ENCODE data around the gene LYPD1.
"Not testable (repeated sequence)": the region's sequence is repeated elsewhere in the genome, so short reads cannot be mapped to it uniquely, and the experiment has no call there.

LYPD1 gene, protein sequence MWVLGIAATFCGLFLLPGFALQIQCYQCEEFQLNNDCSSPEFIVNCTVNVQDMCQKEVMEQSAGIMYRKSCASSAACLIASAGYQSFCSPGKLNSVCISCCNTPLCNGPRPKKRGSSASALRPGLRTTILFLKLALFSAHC

GRCh38 chr2:132669908-132670495, at the start of gene LYPD1:
TSS of gene LYPD1 (minus strand) at chr2:132670205. CDS start at chr2:132669932, 273 bp downstream.
- no peak for DNase-seq

- no peak for DNase-seq
Measured at GRCh38 chr2:132719480-132719879, 49.5 kb upstream of the LYPD1 start.

- DNase-seq: no peak
Measured at GRCh38 chr2:132716954-132717353, 46.9 kb upstream of the LYPD1 start.

- no peak for DNase-seq
Measured at GRCh38 chr2:132715386-132716351, 45.7 kb upstream of the LYPD1 start.

- DNase-seq: no peak
Measured at GRCh38 chr2:132703396-132703795, 33.4 kb upstream of the LYPD1 start.

DNA sequence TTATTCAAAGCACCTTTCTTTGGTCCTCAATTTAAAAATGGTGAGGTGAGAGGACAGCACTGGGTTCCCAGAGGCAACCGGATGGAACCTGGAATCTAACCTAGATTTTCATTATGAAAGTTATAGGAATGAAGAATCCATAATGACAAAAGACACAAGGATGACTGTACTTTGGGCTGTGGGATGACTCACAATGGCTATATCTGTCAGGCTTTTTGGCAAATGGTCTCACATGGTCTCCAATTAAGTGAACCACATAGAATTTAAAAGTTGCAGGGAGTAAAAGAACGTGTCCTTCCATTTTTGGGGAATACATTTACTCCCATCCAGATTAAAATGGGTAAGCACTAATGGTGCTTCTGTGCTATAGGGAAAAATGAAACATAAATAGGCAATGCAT, 31.8 kb upstream of the LYPD1 start:
- no peak for DNase-seq

DNA sequence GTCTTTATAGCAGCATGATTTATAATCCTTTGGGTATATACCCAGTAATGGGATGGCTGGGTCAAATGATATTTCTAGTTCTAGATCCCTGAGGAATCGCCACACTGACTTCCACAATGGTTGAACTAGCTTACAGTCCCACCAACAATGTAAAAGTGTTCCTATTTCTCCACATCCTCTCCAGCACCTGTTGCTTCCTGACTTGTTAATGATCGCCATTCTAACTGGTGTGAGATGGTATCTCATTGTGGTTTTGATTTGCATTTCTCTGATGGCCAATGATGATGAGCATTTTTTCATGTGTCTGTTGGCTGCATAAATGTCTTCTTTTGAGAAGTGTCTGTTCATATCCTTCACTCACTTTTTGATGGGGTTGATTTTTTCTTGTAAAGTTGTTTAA, 29.8 kb upstream of the LYPD1 start:
- DNase-seq: not testable (repeated sequence)

GRCh38 chr2:132698347-132698746, 28.3 kb upstream of the LYPD1 start:
- DNase-seq: not testable (repeated sequence)

GRCh38 chr2:132697556-132698205, 27.7 kb upstream of the LYPD1 start:
- DNase-seq: no peak

GRCh38 chr2:132692816-132693215, 22.8 kb upstream of the LYPD1 start:
- DNase-seq: no peak

- DNase-seq: no peak
Measured at GRCh38 chr2:132691556-132691955, 21.6 kb upstream of the LYPD1 start.

GRCh38 chr2:132690664-132691303, 20.8 kb upstream of the LYPD1 start:
- DNase-seq: no peak

- no peak for DNase-seq
Measured at GRCh38 chr2:132681766-132682165, 11.8 kb upstream of the LYPD1 start.

- DNase-seq: no peak
Measured at GRCh38 chr2:132680544-132680943, 10.5 kb upstream of the LYPD1 start.

GRCh38 chr2:132678483-132678882, 8.5 kb upstream of the LYPD1 start:
- no peak for DNase-seq

- DNase-seq: no peak
Measured at GRCh38 chr2:132677661-132678060, 7.7 kb upstream of the LYPD1 start.

DNA sequence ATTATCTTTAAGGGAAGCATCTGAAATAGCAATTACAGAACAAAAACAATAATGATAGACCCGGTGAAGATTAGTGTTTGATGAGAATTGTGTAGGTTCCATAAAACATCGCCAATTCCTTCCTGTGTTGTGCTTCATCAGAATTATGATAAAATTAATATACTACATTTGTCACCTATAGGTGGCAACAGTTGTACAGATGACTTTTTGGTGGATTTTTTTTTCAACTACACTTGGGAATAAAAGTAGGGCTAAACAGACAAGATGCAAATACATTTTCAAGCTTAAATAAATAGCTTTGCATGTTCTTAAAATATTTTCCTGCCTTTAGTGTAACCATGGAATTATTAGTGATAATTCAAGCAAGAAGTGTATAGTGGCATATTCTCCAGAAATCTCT, 7.0 kb upstream of the LYPD1 start:
- DNase-seq: no peak

DNA sequence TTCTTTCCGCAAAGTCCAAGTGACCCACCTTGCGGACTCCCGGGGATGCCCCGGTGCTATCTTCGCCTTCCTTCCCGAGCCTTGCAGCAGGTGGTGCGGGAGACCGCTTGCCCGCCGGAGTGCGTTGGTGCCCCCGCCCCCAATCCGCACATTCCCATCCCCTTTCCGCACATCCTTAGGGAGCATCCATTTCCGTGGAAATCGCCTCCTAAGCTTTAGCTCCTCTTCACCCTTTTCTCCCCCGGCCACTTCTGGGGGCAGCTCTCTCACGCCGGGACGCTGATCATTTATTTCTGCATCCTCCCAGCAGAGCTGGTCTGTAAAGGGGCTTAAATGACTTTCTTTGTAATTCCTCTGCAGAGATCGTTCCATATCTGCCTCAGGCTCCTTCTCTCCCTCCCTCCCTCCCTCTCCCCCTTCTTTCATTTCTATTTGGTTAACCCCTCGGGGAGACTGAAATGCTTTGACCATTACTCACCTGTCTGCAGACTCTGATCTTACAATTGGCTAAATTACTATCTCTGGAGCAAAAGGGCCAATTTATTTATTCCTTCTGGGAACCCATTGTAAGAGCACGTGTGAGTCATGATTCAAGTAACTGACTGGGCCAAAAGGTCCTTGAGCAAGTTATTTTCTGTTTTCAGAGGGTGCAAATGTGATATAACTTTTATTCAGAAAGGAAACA, 1.3 kb upstream of the LYPD1 start:
- no peak for DNase-seq

DNA sequence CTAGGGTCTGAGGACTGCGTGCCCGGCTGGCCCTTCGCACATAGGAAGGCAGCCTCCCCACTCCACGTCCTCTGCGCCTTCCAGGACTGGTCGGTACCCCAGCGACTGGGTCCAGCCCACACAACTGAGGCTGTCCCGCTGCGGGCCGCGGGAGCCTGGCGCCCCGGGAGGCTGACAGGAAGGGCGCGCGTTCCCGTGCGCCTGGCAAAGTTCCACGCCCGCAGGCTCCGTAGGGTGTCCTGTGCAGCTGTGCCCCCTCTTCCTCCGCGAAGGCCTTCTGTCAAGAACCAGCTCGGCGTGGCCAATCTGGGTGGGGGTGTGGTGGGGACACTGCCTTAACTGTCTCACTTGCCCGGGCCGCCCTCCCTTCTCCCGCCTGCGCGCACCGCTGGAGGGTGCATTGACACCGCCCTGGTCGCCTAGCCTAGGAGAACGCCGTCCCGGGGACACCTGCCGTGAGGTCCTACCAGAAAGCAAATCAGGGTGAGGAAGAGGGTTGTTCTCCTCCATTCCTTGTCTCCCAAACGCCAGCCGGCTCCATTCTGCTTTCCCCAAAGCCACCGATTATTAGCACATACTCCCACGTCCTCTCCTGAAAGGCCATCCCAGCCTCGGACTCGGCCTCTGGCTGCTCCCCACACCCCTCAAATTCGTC, 618 bp upstream of the LYPD1 start:
- no peak for DNase-seq

DNA sequence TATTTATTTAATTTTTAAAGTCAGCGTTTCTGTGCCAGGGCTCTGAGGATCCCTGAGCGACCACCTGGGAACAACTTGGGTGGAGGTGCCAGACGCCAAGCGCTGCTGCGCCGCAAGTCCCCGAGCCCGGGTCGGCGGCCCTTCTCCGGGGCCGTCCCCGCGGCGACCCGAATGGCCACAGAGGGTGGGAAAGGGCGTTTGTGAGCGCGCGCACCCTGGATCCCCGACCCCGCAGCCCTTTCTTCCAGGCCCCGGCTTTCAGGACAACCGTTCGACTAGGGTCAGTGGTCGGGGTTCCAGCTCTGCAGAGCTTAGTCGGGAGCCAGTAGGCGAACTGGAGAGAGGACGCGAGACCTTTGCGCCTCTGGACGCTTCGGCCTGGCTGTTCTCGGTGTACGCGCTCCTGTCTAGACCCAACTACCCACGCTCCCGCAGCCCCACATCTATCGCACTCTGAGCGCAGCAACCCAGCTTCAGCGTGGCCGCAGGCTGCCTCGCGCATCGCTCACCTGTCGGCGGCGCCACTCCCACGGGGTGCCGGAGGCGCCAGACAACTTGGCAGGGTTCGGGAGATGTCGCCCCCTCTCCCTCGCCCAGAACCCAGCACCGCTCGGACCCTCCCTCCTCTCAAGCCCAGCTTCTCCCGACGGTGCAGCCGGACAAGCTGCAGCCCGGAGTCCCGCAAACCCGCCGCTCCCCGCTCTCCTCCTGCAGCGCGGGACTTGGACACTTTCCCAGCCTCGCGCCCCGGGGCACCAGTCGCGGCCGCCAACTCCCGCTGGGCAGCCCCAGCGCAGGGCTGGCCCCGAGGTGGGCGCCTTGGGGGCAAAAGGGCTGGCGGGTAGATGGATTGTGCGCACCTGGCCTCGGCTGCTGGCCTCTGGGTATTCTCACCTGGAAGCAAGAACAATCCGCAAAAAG, 758 bp downstream of the LYPD1 start:
- DNase-seq: no peak

Measured in activated naive CD4-positive, alpha-beta T cell treated with Interleukin-2 at 50 U/mL for 16 hours (primary cell).